GM19438 (cell line): ENCODE data around the gene NDEL1.

Source experiments
- ATAC-seq: cut with Tn5 transposase; IDR thresholded peaks from one replicate; pipeline ENCODE4 v1.9.1; 2021; ENCODE audit warnings: low read depth; ENCODE audit not compliant: unreplicated experiment

NDEL1 gene

DNA sequence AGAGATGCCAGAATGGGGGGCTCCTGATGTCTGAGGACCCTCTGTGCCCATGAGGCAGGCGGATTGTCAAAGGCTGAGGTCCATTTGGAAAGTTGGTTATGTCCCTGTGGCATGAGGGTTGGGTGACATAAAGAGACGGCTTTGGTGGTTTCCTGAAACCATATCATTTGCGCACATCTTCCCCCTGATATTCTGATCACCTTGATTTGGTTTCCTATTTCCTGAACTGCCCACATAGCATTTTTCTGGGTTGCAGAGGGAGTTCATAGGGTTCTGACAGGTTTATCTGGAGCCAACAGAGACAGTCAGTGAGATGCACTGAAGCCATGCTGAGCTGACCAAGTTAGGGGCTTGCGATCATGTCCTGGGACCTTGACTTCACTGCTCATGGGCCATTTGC, 22.4 kb upstream of the NDEL1 start:
- no peak for ATAC-seq

DNA sequence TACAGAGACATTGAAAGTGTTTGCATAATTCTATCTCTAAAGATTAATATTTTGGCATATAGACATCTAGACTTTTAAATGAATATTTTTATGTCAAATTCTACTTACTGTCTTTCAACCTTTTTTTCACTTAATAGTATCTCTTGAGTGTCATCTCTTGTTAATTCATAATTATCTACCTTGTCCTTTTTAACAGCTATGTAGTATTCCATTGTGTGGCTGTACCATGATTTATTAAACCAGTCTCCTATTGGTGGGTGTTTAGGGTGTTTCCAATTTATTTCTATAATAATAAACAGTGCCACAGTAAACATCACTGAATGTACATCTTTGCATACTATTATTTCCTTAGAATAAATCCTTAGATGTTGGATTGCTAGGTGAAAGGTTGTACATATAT, 21.7 kb upstream of the NDEL1 start:
- ATAC-seq: no peak

DNA sequence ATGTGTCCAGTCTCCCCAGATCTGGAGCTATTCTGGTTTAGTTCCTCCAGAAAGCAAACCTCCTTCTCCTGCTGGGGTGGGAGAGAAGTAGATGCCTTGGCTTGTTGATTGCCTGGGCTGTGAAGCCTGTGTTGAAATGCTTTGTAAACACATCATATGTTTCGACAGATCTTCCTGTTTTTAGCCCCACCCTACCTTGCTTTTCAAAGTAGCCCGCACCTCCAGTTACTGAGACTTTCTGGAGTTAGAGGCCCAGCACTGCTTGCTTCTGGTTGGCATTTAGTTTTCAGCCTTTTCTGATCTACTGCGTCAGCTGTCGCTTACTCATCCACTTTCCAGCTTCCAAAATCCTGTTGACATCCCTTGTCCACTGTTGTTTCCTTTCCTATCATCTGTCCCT, 17.9 kb upstream of the NDEL1 start:
- no peak for ATAC-seq

DNA sequence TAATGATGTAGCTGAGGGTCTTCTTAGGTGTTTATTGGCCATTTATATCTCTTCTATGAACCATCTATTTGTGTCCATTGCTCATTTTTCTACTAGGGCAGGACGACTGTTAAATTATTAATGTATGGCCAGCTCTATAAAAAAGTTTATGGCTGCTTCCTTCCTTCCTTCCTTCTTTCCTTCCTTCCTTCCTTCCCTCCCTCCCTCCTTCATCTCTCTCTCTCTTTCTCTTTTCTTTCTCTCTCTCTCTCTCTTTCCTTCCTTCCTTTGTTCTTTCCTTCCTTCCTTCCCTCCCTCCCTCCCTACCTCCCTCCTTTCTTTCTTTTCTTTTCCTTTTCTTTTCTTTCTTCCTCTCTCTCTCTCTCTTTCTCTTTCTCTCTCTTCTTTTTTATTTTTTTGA, 17.2 kb upstream of the NDEL1 start:
- no peak for ATAC-seq

DNA sequence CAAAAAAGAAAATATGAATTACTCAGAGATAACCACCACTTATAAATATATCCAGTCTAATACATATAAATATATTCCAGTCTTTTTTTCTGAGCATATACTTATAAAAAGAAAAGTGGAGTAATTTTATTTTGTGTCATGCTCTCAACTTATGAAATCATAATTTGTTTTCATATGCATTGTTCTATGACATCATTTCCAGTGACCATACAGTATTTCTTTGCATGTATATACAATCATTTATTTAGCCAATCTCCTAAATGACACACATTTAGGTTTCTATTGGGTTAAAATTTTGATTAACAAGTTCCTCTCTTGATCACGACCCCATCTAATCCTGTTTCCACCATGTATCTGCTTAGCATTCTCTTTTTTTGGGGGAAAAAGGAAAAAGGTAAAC, 16.4 kb upstream of the NDEL1 start:
- no peak for ATAC-seq

DNA sequence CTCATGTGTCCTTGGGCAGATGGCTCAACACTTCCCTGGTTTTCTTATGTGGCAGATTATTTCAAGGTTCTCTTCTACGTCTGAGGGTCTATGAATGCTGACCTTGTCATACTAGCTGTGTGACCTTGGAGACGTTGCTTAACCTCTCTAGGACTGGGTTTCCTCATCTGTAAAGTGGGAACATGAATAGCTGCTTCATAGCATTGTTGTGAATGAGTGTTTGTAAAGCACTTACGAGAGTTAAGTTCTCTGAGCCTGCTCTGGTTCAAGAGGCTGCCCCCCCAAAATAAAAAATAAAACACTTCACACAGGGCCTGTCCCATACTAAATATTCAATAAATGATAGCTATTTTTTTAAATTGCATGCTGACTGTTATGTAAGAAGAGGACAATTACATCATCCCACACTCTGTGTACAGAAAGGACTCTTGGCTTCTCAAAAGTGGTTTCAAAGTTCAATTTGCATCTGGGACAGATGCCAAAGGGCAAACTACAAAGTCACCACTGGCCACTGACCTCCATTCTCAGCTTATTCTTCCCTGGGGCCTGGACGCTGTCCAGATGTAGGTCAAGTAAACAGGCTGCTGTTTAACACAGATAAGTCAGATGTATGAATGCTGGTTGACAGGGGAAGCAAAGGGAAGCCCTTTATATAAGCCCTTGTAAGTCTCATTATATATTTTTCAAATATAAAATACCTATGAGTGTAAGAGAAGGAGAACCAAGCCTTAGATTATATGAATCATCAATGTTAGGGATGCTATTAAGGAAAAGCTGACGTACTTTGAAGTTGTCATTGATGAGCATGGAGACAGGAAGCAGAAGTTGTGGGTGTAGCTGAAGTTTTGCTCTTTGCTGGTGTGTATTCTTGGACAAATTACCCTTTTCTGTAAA, 15.4 kb upstream of the NDEL1 start:
- no peak for ATAC-seq

DNA sequence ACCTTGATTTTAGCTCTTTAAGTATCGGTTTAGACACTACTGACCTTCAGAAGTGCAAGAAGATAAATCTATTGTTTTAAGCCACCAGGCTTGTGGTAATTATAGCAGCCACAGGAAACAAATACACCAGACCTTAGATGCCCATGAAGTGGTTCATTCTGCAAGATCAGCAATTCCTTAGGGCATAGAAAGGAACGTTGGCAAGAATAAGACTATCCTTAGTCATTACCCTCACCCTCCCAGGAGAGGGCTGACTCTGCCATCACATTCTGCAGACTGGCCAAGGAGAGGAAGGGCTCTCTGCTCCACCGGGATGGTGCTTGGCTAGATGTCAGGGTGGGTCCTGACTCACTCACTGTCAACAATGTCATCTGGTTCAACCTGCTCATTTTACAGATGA, 14.1 kb upstream of the NDEL1 start:
- ATAC-seq: no peak

DNA sequence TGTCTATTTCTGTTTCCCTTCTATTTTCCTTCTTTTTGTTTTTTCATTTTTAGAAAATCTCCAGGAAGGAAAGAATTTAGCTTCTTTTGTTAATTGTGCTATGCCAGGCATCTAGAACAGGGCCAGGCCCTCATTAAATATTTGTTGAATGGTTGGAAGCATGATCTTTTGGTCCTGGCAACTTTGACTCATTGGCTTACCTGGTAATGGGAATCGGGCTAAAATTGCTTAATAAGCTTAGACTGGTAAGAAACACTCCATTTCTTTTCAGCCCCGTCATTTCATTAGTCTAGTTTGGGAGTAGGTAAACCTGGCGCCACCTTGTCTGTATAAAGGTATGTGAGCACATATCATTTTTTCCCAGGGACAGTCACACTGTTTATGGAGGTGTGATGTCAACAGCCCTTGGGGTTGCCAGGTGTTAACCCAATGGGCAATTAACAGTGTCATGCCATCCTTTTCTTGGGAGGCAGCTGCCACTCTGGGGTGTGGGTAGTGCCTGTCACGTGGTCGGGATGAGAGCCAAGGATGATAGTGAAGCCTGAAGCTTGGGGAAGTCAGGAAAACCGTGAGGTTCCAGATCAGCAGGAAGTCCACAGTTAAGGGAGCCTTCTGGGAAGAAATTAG, 9.5 kb upstream of the NDEL1 start:
- no peak for ATAC-seq

DNA sequence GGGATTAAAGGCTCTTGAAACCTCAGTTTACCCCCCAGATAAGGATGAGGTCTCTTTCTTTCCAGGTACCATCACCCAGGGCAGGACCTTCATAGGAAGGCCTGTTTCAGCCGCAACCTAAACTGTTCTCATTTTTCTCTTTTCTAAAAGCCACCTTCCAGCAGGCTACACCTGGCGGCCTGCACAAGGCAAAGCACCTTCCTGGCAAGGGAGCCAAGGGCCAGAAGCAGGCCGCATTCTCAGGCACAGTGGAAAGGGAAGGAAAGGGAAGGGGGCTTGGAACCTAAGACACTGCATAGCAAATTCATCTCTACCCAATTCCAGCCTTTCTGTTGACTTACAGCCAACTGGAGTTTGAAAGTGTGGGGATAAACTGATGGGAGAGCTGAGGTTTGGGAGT, 8.9 kb upstream of the NDEL1 start:
- ATAC-seq: no peak

DNA sequence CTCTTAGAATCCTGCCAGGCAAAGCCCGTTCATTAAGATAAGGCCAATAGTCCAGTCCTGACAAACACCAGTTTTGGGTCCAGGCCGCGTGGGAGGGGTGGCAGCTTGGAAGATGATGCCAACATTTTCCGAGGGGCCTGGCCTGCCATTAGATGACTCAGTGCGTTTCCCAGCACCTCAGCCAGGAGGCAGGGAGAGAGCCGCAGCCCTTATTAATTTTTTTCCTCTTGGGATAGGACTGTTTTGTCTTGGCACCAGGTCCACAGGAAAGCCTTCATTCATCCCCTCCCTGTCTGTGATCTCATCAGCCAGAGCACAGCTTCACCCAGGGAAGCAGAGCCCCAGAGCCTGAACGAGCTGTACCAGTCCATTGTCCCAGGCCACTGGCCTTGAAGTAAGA, 4.7 kb upstream of the NDEL1 start:
- no peak for ATAC-seq

DNA sequence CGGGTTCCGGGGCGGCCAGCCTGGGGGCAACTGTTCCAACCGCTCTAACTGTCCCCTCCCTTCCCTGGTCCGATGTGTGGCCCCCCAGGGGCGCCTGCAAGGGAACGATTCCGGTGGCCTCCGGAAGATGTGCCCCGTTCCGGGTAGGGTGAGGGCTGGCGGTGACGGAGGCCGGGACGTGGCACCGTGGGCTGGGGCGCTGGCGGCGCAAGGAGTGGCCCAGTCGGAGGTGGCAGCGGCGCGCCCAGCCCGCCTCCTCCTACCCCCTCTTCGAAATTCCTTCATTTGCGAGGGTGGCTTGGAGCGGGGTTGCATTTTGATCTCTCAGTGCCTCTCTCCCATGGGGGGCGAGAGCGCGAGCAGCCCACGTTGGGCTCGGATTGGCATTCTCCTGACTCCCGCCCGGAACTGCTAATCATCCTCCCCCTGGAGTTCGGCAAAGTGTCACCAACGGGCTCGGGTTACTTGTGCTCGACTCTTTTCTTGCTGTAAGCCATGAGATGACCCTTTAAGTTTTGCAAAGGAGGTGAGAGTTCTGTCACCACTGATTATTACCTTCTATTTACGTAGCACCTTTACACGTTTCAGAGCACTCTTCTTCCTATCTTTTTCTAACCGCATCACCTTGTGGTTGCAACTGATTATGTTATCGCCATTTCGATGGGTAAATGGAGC, 622 bp downstream of the NDEL1 start:
- ATAC-seq: peak; percentile 51

DNA sequence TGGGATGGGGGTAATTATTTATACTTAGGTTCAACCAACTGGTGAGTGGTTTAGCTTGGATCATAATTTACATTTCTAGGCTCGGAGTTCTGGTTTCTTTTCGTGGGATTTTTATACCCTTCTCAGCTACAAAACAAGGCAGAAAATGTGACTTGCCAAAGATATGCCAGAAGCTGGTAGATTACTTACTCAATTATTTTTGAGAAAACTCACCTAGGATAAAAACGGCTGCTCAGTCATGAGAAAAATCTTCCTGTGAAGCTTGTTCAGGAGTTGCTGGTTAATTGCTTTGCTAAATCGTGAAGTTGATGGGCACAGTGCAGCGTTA, 1.1 kb downstream of the NDEL1 start:
- no peak for ATAC-seq

DNA sequence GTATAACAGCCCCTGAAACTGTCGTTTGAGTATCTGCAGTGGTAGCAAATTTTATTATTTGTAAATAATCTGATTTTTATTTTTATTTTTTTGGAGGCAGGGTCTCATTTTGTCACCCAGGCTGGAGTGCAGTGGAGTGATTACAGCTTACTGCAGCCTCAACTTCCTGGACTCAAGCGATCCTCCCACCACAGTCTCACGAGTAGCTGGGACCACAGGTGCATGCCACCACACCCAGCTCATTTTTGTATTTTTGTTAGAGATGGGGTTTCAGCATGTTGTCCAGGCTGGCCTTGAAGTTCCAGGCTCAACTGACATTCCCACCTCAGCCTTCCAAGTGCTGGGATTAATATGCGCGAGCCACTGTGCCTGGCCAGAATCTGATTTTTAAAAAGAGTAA, 2.8 kb downstream of the NDEL1 start:
- ATAC-seq: no peak

DNA sequence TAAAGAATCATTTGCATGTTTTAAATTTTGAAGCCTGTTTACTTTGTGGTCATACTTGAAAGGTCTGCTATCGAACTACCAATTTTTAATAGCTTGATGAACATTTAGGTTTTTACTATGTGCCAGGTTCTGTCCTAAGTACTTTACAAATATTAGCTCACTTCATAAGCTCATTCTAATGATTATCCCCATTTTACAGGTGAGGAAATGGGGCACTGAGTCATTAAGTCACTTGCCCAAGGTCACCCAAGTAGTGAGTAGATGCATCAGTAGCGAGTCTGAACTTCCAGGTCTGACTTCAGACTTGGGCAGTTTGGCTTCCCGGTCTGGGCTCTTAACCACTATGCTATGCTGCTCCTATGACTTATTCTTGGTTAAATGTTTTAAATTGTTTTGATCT, 4.0 kb downstream of the NDEL1 start:
- ATAC-seq: no peak

DNA sequence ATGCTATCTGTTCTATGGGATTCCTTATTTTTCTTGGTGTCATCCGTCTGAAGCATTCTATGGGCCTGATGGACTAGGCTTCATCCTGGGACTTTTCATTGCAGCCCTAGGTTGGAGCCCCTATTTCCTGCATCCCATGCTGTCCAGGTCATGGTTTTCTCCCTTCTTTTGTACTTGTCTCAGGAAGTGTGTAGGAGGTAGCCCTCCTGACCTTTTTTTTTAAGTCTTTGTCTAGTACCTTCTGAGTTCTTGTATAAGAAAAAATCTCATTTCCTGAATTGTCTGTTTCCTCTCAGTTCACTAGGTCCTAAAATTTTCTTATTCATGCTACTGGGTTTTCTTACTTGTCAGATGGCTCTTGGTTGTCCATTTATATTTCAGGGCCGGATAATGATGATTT, 6.0 kb downstream of the NDEL1 start:
- ATAC-seq: no peak

DNA sequence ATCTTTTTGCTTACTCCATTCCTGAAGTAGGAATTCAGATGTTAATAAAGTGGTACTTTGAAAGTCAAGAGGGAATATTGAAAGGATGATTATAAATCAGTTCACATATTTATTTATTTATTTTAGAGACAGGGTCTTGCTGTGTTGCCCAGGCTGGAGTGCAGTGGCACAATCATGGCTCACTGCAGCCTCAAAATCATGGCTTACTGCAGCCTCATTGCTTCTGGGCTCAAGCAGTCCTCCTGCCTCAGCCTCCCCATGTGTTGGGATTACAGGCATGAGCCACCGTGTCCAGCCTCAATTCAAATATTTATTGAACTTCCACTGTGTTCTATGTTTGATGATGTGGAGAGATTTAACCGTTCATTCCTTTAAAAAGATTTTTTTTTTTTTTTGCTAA, 6.6 kb downstream of the NDEL1 start:
- no peak for ATAC-seq

DNA sequence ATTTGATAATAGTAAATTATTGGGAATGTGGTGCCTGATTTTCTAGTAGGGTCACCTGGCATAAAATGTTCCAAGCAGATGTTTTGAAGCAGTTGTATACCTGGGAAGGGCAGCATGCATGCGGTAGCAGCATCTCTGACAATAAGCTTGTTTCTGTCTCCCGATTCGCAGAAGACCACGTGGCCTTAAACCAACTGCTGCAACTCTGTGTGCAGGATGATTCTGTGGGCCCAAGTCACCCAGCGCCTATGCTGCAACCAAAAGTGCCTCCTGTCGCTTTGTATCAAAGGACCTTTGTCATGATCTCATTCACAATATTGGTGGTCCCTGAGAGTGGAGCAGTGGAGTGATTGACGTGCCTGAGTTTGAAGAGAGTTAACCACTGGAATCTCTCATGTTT, 8.1 kb downstream of the NDEL1 start:
- ATAC-seq: no peak

DNA sequence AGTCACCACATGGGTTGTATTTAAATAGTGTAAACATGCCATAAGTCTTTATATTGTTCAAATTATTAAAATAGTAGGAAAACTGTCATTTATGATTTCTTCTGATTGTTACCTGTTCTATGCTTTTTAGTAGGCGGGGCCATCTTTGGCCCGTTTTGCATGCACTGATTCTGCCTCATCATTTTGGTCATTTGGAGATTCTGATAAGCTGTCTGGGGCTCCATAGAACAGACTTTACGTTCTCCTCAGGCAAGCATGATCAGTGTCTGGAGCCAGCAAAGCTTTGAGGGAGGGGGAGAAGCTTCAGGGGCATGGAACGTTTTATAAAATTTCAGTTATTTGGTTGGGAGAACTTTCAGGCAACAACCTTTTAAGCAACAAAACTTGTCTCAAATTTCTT, 8.8 kb downstream of the NDEL1 start:
- no peak for ATAC-seq

DNA sequence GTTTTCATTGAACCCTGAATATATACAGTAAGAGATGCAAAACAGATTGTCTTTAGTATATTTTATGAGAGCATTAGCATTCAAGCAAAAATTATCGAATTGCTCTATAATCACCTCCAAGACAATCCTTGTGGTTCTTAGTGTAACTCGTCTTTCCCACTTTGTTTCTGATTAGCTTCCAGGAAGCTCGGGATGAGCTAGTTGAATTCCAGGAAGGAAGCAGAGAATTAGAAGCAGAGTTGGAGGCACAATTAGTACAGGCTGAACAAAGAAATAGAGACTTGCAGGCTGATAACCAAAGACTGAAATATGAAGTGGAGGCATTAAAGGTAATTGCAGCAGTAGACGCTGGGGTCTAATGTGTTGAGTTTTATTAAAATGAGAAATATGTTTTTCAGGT, 9.9 kb downstream of the NDEL1 start:
- ATAC-seq: no peak

DNA sequence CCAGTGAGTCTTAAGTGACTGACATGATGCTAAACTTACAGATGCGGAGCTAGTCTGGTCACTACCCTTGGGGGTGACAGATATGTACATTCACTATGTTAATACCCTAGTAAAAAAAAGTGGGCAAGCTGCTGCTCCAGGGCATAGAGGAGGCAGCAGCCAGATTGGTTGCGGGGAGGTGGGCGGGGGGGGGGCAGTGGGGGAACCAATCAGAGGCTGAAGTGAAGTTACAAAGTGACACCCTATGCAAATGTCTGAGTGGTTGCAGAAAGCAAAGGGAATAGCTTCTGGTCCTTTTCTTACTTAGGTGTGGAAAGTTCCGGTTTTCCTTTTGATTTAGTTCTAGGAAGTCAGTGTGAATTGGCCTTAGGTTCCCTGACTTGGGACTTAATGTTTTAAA, 12.1 kb downstream of the NDEL1 start:
- ATAC-seq: no peak

DNA sequence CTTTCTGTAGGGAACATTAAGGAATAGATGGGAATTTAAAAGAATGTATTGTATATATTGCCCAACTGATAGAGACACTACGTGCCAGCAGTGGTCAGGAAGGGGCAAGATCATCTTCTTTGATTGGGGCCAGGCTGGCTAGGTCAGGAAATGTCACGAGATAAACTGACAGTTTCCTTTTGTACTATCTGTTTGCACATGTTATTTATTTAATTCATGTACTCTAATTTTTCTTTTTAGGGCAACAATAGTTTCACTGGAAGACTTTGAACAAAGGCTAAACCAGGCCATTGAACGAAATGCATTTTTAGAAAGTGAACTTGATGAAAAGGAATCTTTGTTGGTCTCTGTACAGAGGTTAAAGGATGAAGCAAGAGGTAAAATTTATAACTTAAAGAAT, 12.6 kb downstream of the NDEL1 start:
- ATAC-seq: no peak
